Caco-2 (cell line): ENCODE measurements around the gene EME2. TPM values are rescaled to one million over a fixed set of nuclear protein-coding genes. Genes with fewer than 3 reads are reported as not detected.

Experiments used
- BruUV-seq: library from RNA; stranded (reverse); fragments of 400-500 nt; replicated peaks from 2 replicates; lab custom pipeline; 2021; lab: Mats Ljungman, UMichigan
- CTCF ChIA-PET: fragments of 300-600 bp; sonication (Branson Sonifier 250); formaldehyde crosslinking; loops from one replicate; lab custom pipeline; 2022; ENCODE audit warnings: antibody characterized with exemption; lab: Charles Lee
- POLR2A ChIA-PET: fragments of 300-600 bp; sonication (Branson Sonifier 250); formaldehyde crosslinking; loops from one replicate; lab custom pipeline; 2022; ENCODE audit warnings: antibody characterized with exemption; lab: Charles Lee
- DNase-seq, 2 experiments: peaks; one replicate each; pipeline versions ENCODE4 v3.0.0 to v3.0.0-alpha.2; 2020 to 2022
- H3K27me3 ChIP-seq: replicated peaks from 2 replicates; pipeline ENCODE4 v1.6.0; 2011; ENCODE audit warnings: low read length; ENCODE audit not compliant: control insufficient read depth, insufficient read depth
- H3K36me3 ChIP-seq: 2 replicates; pipeline ENCODE4 v1.5.1; 2011; ENCODE audit warnings: low read length; ENCODE audit not compliant: control insufficient read depth, insufficient read depth
- H3K4me1 ChIP-seq: fragments of 250-450 bp; sonication (Bioruptor Pico); 2 replicates; pipeline ENCODE4 v1.5.1; 2020; ENCODE audit warnings: mild to moderate bottlenecking
- H3K4me3 ChIP-seq: 2 replicates; pipeline ENCODE4 v1.5.1; 2011; ENCODE audit warnings: low read depth, mild to moderate bottlenecking, control low read depth, low read length
- H3K9me3 ChIP-seq: fragments of 250-450 bp; sonication (Bioruptor Pico); 2 replicates; pipeline ENCODE4 v1.5.1; 2020; ENCODE audit warnings: mild to moderate bottlenecking, moderate library complexity
- H3K27ac Mint-ChIP-seq: one replicate; pipeline ENCODE4 v1.8.0; 2022; ENCODE audit warnings: mixed read lengths; ENCODE audit not compliant: unreplicated experiment
- H3K27me3 Mint-ChIP-seq: one replicate; pipeline ENCODE4 v1.8.0; 2022; ENCODE audit warnings: mixed read lengths; ENCODE audit not compliant: insufficient read depth, unreplicated experiment
- H3K36me3 Mint-ChIP-seq: one replicate; pipeline ENCODE4 v1.8.0; 2022; ENCODE audit warnings: mild to moderate bottlenecking, mixed read lengths; ENCODE audit not compliant: insufficient read depth, unreplicated experiment
- H3K4me1 Mint-ChIP-seq: one replicate; pipeline ENCODE4 v1.8.0; 2022; ENCODE audit warnings: low read depth, mixed read lengths; ENCODE audit not compliant: unreplicated experiment
- H3K4me3 Mint-ChIP-seq: one replicate; pipeline ENCODE4 v1.8.0; 2022; ENCODE audit warnings: mild to moderate bottlenecking, moderate library complexity, mixed read lengths; ENCODE audit not compliant: unreplicated experiment
- H3K9me3 Mint-ChIP-seq: one replicate; pipeline ENCODE4 v1.8.0; 2022; ENCODE audit warnings: mixed read lengths; ENCODE audit not compliant: unreplicated experiment
- CTCF ChIP-seq, 2 experiments: fragments of 200-600 bp in 1 of 2; IDR thresholded peaks; 1 replicate in 1 of 2; 2 replicates in 1 of 2; pipeline versions ENCODE4 v1.5.1 to v1.8.0; 2011 to 2022; ENCODE audit warnings: antibody characterized with exemption in 1 of 2, control low read depth in 1 of 2, inconsistent platforms in 1 of 2, low read depth in 1 of 2, low read length in 1 of 2, mild to moderate bottlenecking in 1 of 2, moderate library complexity in 1 of 2; ENCODE audit not compliant: insufficient read depth in 1 of 2, severe bottlenecking in 1 of 2, unreplicated experiment in 1 of 2
- intact Hi-C: fragments of 100-400 bp; cut with micrococcal nuclease; formaldehyde crosslinking; loops from one replicate; pipeline ENCODE4 v1.10.0; 2022; ENCODE audit not compliant: unreplicated experiment
- total RNA-seq: library from RNA; stranded (reverse); gene quantifications from 2 replicates; pipeline ENCODE4 v1.2.3, GENCODE V29; 2022

Gene EME2
- total RNA-seq, 1 experiment from 2014 or later = 24.1 TPM

GRCh38 chr16:1788095-1788707 is 15.6 kb downstream of the EME2 start:
- Histone ChIP-seq H3K4me3 (no peak overlapping the region), H3K4me1 (no peaks in the 10 kb centered on the region), H3K27me3 (no peaks in the 10 kb centered on the region), H3K9me3 (no peaks in the 10 kb centered on the region), H3K36me3 (peaks cover 2% of the 10 kb centered on the region; the same call in 1 of the 2 replicates)
- Mint-ChIP-seq H3K36me3 (peaks cover 25% of the 10 kb centered on the region), H3K9me3 (no peaks in the 10 kb centered on the region), H3K27ac (no peak overlapping the region), H3K4me3 (no peak overlapping the region), H3K27me3 (no peaks in the 10 kb centered on the region), H3K4me1 (no peaks in the 10 kb centered on the region)
- TF ChIP-seq CTCF (IDR thresholded peaks at IDR 0.05; ENCODE audit: insufficient read depth in 1 of 2, low read depth in 1 of 2, low read length in 1 of 2, severe bottlenecking in 1 of 2, unreplicated experiment in 1 of 2) = no peak
- CTCF ChIA-PET = no interaction called here
- no peak for DNase-seq
- intact Hi-C loops = no loop called here
- POLR2A ChIA-PET = no interaction called here
- BruUV-seq = no TSS peak

GRCh38 chr16:1788708-1789100 is 16.1 kb downstream of the EME2 start:
- Mint-ChIP-seq H3K9me3 (no peaks in the 10 kb centered on the region), H3K4me1 (no peaks in the 10 kb centered on the region), H3K27ac (no peak overlapping the region), H3K36me3 (peaks cover 23% of the 10 kb centered on the region), H3K4me3 (no peak overlapping the region), H3K27me3 (no peaks in the 10 kb centered on the region)
- peaks cover 2% of the 10 kb centered on the region; the same call in 1 of the 2 replicates for H3K36me3 ChIP-seq
- H3K4me1 ChIP-seq = no peaks in the 10 kb centered on the region
- DNase-seq = no peak
- H3K9me3 ChIP-seq = no peaks in the 10 kb centered on the region
- CTCF ChIA-PET = no interaction called here
- TF ChIP-seq CTCF (IDR thresholded peaks at IDR 0.05; ENCODE audit: insufficient read depth in 1 of 2, low read depth in 1 of 2, low read length in 1 of 2, severe bottlenecking in 1 of 2, unreplicated experiment in 1 of 2) = no peak
- no peak overlapping the region for H3K4me3 ChIP-seq
- no TSS peak for BruUV-seq
- intact Hi-C loops = no loop called here
- H3K27me3 ChIP-seq = no peaks in the 10 kb centered on the region
- POLR2A ChIA-PET = interaction anchor here (0.6 kb wide), 1 partner anchor 111 kb away, joined by 3 read pairs; the partner anchor contains the start of gene JPT2

- H3K4me3 Mint-ChIP-seq = no peak overlapping the region
- Histone ChIP-seq H3K27me3 (no peaks in the 10 kb centered on the region), H3K36me3 (peaks cover 2% of the 10 kb centered on the region; the same call in 1 of the 2 replicates), H3K4me3 (no peak overlapping the region), H3K9me3 (no peaks in the 10 kb centered on the region), H3K4me1 (no peaks in the 10 kb centered on the region)
- no peaks in the 10 kb centered on the region for H3K9me3 Mint-ChIP-seq
- BruUV-seq = no TSS peak
- no peaks in the 10 kb centered on the region for H3K27me3 Mint-ChIP-seq
- CTCF ChIA-PET = no interaction called here
- H3K27ac Mint-ChIP-seq = no peak overlapping the region
- DNase-seq = no peak
- TF ChIP-seq CTCF (IDR thresholded peaks at IDR 0.05; ENCODE audit: insufficient read depth in 1 of 2, low read depth in 1 of 2, low read length in 1 of 2, severe bottlenecking in 1 of 2, unreplicated experiment in 1 of 2) = no peak
- POLR2A ChIA-PET = no interaction called here
- intact Hi-C loops = no loop called here
- peaks cover 23% of the 10 kb centered on the region for H3K36me3 Mint-ChIP-seq
- no peaks in the 10 kb centered on the region for H3K4me1 Mint-ChIP-seq
Observed at GRCh38 chr16:1789643-1790045, 17.0 kb downstream of the EME2 start.
